ENCODE data around the gene TBCD.

DNA sequence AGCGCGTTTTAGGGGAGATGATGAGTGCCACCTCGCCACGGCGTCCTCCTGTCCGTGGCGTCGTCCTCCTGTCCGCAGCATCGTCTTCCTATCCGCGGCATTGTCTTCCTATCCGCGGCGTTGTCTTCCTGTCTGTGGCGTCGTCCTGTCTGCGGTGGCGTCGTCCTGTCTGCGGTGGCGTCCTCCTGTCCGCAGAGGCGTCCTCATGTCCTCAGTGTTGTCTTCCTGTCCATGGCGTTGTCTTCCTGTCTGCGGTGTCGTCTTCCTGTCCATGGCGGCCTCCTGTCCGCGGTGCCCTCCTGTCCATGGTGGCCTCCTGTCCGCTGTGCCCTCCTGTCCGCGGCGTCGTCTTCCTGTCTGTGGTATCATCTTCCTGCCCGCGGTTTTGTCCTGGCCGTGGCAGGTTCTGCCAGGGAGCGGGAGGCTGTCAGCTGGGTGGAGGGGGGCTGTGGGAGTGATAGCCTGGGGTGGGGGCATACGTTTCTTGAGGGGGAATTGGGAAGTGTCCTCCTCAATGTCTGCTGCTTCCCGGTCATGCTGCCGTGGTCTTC is 30.9 kb downstream of the TBCD start:
- TF ChIP-seq ATF1 (CRISPR knock-in tag; IDR thresholded peaks at IDR 0.05) (no peak), MYBL2 (CRISPR knock-in tag; IDR thresholded peaks at IDR 0.05) (no peak), KAT7 (CRISPR knock-in tag; IDR thresholded peaks at IDR 0.05; ENCODE audit: borderline replicate concordance) (no peak)
- TF ChIP-seq, protein P1, sequence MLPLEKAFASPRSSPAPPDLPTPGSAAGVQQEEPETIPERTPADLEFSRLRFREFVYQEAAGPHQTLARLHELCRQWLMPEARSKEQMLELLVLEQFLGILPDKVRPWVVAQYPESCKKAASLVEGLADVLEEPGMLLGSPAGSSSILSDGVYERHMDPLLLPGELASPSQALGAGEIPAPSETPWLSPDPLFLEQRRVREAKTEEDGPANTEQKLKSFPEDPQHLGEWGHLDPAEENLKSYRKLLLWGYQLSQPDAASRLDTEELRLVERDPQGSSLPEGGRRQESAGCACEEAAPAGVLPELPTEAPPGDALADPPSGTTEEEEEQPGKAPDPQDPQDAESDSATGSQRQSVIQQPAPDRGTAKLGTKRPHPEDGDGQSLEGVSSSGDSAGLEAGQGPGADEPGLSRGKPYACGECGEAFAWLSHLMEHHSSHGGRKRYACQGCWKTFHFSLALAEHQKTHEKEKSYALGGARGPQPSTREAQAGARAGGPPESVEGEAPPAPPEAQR (CRISPR knock-in tag; IDR thresholded peaks at IDR 0.05) = no peak
- TF ChIP-seq, protein P2, sequence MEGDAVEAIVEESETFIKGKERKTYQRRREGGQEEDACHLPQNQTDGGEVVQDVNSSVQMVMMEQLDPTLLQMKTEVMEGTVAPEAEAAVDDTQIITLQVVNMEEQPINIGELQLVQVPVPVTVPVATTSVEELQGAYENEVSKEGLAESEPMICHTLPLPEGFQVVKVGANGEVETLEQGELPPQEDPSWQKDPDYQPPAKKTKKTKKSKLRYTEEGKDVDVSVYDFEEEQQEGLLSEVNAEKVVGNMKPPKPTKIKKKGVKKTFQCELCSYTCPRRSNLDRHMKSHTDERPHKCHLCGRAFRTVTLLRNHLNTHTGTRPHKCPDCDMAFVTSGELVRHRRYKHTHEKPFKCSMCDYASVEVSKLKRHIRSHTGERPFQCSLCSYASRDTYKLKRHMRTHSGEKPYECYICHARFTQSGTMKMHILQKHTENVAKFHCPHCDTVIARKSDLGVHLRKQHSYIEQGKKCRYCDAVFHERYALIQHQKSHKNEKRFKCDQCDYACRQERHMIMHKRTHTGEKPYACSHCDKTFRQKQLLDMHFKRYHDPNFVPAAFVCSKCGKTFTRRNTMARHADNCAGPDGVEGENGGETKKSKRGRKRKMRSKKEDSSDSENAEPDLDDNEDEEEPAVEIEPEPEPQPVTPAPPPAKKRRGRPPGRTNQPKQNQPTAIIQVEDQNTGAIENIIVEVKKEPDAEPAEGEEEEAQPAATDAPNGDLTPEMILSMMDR (IDR thresholded peaks at IDR 0.05) = no peak
- TF ChIP-seq, protein P3, sequence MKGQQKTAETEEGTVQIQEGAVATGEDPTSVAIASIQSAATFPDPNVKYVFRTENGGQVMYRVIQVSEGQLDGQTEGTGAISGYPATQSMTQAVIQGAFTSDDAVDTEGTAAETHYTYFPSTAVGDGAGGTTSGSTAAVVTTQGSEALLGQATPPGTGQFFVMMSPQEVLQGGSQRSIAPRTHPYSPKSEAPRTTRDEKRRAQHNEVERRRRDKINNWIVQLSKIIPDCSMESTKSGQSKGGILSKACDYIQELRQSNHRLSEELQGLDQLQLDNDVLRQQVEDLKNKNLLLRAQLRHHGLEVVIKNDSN (CRISPR knock-in tag; IDR thresholded peaks at IDR 0.05) = no peak
